Breast epithelium (tissue), 4 donors: Measurements from ENCODE around the gene MAP3K6. TPM values are rescaled to one million over a fixed set of nuclear protein-coding genes. Genes with fewer than 3 reads are reported as not detected.

Experiments used
- DNase-seq, 2 donors: peaks; one replicate each; pipeline ENCODE4 v3.0.0-alpha.2; 2019; ENCODE audit warnings: low spot score in 2 of 2
- H3K27ac ChIP-seq, 2 donors: fragments of 200-600 bp; sonication (generic) in 1 of 2; one replicate each; pipeline ENCODE4 v1.5.1; 2016 to 2019; ENCODE audit warnings: mild to moderate bottlenecking in 1 of 2
- H3K27me3 ChIP-seq, 2 donors: fragments of 200-600 bp; sonication (generic) in 1 of 2; one replicate each; pipeline versions ENCODE4 v1.5.1 to v1.6.0; 2017 to 2019; ENCODE audit warnings: control low read depth in 1 of 2, mild to moderate bottlenecking in 1 of 2
- H3K36me3 ChIP-seq: fragments of 200-600 bp; one replicate; pipeline ENCODE4 v1.5.1; 2019
- H3K4me1 ChIP-seq, 2 donors: fragments of 200-600 bp; sonication (generic); one replicate each; pipeline ENCODE4 v1.5.1; 2016 to 2019; ENCODE audit warnings: control low read depth in 1 of 2
- H3K4me3 ChIP-seq, 3 donors: fragments of 200-600 bp; sonication (generic); 1 replicate in 2 of 3; 2 replicates in 1 of 3; pipeline ENCODE4 v1.5.1; 2016 to 2019; ENCODE audit warnings: mild to moderate bottlenecking in 3 of 3, moderate library complexity in 2 of 3
- H3K9me3 ChIP-seq, 2 donors: fragments of 200-600 bp; sonication (generic) in 1 of 2; one replicate each; pipeline ENCODE4 v1.5.1; 2016 to 2019; ENCODE audit warnings: control low read depth in 1 of 2
- POLR2A ChIP-seq: fragments of 450-650 bp; IDR thresholded peaks from one replicate; pipeline ENCODE4 v1.6.1; 2016; ENCODE audit warnings: antibody characterized with exemption, mild to moderate bottlenecking, moderate library complexity
- POLR2AphosphoS5 ChIP-seq, 3 donors: sonication (generic); formaldehyde crosslinking; IDR thresholded peaks; one replicate each; pipeline ENCODE4 v1.6.1; 2017; ENCODE audit warnings: antibody characterized with exemption in 3 of 3
- intact Hi-C: fragments of 100-400 bp; cut with DNase I; formaldehyde crosslinking; loops from one replicate; pipeline ENCODE4 v1.15.1; 2023; ENCODE audit warnings: low total_unique reads
- total RNA-seq, 3 donors: library from RNA; depleted of rRNA; stranded (reverse); fragments of >200 nt; gene quantifications; one replicate each; pipeline ENCODE4 v1.1.0, GENCODE V29; 2016
- TF ChIP-seq, protein P1 (sequence below), 3 donors: fragments of 450-650 bp; IDR thresholded peaks; one replicate each; pipeline ENCODE4 v1.5.1; 2016 to 2017; ENCODE audit warnings: antibody characterized with exemption in 3 of 3, mild to moderate bottlenecking in 3 of 3, moderate library complexity in 3 of 3

The MAP3K6 gene
- total RNA-seq, 3 donors from 2014 or later: 29.4 to 67.5 (median 52.0) TPM

DNA sequence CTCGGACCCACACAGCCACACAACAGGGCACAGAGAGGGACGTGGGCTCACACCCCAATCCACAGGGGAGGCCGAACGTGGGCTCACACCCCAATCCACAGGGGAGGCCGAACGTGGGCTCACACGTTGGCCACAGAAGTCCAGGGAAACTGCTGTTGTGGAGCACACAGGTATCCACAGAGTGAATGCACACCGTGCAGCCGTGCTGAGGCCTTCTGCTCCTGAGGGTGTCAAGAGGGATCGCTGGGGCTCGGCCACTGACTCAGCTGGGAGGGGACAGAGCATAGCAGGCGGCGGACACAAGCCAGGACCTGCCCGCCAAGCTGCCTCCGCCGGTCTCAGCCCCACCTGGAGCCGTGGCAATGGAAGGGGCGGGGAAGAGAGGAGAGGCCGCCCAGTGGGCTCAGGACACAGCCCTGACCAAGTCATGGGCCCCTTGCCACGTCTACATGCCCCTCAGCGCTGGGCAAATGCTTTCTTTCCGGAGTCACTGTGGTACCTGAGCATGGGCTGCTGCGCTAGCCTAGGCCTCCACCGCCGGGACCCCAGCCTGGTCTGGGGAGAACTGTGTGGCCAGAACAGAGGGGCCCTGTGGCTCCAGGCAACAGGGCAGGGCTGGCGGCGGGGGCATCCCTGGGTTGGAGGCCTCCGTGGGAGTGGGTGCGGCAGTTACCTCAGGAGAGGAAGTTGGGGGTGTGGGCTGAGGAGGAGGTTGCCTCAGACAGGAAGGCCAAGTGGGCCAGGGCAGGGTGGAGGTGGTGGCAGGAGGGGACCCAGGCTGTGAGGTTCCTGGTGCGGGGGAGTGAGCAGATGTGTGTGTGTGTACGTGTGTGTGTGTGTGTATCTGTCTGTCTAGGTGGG lies 23.8 kb downstream of the MAP3K6 start:
- TF ChIP-seq POLR2A: no peak
- no peak for TF ChIP-seq POLR2AphosphoS5 (IDR thresholded peaks at IDR 0.05)
- TF ChIP-seq, protein P1, sequence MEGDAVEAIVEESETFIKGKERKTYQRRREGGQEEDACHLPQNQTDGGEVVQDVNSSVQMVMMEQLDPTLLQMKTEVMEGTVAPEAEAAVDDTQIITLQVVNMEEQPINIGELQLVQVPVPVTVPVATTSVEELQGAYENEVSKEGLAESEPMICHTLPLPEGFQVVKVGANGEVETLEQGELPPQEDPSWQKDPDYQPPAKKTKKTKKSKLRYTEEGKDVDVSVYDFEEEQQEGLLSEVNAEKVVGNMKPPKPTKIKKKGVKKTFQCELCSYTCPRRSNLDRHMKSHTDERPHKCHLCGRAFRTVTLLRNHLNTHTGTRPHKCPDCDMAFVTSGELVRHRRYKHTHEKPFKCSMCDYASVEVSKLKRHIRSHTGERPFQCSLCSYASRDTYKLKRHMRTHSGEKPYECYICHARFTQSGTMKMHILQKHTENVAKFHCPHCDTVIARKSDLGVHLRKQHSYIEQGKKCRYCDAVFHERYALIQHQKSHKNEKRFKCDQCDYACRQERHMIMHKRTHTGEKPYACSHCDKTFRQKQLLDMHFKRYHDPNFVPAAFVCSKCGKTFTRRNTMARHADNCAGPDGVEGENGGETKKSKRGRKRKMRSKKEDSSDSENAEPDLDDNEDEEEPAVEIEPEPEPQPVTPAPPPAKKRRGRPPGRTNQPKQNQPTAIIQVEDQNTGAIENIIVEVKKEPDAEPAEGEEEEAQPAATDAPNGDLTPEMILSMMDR (IDR thresholded peaks at IDR 0.05): no peak
- H3K36me3 ChIP-seq: no peaks in the 10 kb centered on the region
- peaks cover 3 to 4% of the 10 kb centered on the region in 2 donors for H3K4me1 ChIP-seq
- no peaks in the 10 kb centered on the region for H3K27me3 ChIP-seq
- intact Hi-C loops: no loop called here
- H3K27ac ChIP-seq: peak overlapping the region; percentile 87 to 89
- H3K4me3 ChIP-seq: peak overlapping the region in 2 of 3 donors; percentile 60 to 70
- DNase-seq: peak; percentile 61 to 79
- no peaks in the 10 kb centered on the region for H3K9me3 ChIP-seq

DNA sequence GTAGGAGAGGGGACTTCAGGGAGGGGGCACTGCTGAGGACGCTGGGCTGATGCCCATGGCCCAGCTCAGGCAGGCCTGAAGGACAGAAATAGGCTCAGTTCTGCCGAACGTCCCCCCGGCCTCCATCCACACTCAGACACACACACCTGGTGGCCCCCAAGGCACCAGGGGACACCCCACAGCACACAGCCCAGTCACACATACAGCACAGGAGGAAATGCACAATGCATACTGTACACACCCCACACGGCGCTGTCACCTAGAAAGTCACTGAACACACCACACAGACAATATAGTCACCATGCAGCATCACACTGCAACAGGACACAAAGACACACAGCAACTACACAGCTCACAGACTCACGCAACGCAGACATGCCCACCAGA lies 24.4 kb downstream of the MAP3K6 start:
- peaks cover 3 to 4% of the 10 kb centered on the region in 2 donors for H3K4me1 ChIP-seq
- peak overlapping the region in 2 of 3 donors; percentile 60 to 70 for H3K4me3 ChIP-seq
- no peaks in the 10 kb centered on the region for H3K36me3 ChIP-seq
- peak overlapping the region; percentile 87 to 89 for H3K27ac ChIP-seq
- H3K9me3 ChIP-seq: no peaks in the 10 kb centered on the region
- TF ChIP-seq POLR2A (no peak), POLR2AphosphoS5 (IDR thresholded peaks at IDR 0.05) (peak in 1 of 3 donors; percentile 4)
- DNase-seq: peak in 1 of 2 donors; percentile 38
- intact Hi-C loops: no loop called here
- no peaks in the 10 kb centered on the region for H3K27me3 ChIP-seq

DNA sequence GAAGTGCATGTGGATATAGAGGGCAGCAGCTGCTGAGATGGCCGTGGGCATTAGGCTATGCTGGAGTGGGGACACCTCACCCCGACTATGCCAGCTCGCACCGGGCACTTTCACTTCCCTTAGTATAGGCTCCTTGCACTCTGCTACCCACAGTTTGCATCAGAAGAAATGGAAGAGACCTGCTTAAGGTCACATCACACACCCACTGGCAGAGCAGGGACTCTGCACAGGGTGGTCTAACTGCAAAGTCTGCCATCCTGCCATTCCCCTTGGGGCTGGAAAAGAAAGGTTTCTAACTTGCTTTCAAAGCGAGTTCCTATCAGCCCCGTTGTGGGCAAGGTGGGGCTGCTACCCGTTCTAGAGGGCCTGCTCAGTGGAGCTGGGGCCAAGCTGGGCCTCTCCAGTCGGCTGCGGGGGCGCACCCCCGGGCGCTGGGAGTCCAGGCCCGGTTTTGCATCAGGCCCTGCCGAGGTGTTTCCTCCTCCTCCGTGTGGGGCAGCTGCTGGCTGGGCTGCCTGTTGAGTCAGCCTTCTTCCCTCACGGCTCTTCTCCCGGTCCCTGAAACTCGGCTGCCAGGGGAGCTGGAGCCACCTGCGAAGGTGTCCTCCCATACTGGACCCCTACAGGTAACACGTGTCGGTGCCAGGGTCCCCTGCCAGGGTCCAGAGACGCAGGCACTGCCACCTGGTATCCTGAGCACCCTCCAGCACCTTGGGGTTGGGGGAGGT lies 25.1 kb downstream of the MAP3K6 start, which contains the start of gene SYTL1:
Gene SYTL1, plus strand, starts transcription at position 498 of the 728 bp plus-strand sequence. CDS start 3,313 bp downstream, outside the sequence.
- Histone ChIP-seq H3K9me3 (no peaks in the 10 kb centered on the region), H3K27ac (peak within 1 kb of the TSS; percentile 87 to 89), H3K4me1 (peaks cover 3 to 4% of the 10 kb centered on the region in 2 donors), H3K27me3 (no peaks in the 10 kb centered on the region), H3K36me3 (no peaks in the 10 kb centered on the region), H3K4me3 (peak within 1 kb of the TSS in 2 of 3 donors; percentile 60 to 70)
- no peak for TF ChIP-seq POLR2AphosphoS5 (IDR thresholded peaks at IDR 0.05)
- TF ChIP-seq, protein P1 (IDR thresholded peaks at IDR 0.05): no peak
- no peak for TF ChIP-seq POLR2A
- DNase-seq: peak; percentile 64 to 70
- intact Hi-C loops: no loop called here

DNA sequence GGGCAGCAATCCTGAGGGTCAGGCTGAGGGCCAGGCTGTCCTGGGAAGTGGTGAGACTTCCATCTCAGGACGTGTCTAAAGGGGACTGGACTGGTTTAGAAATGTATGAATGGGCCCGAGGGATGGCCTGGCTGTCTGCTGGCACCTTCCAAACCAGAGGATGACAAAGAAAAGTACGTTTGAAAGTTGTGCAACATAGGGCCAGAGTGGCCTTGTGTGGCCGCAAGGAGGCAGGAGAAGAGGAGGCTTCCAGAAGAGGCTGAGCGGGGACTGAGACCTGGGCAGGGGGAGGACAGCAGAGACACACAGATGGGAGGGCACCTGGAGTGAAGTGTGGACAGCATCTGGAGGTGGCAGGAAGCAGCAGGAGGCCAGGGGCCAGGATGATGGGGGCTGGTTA lies 27.5 kb downstream of the MAP3K6 start:
- H3K27me3 ChIP-seq: no peaks in the 10 kb centered on the region
- TF ChIP-seq POLR2A: no peak
- TF ChIP-seq, protein P1 (IDR thresholded peaks at IDR 0.05): no peak
- TF ChIP-seq POLR2AphosphoS5 (IDR thresholded peaks at IDR 0.05): no peak
- no peak overlapping the region for H3K27ac ChIP-seq
- H3K9me3 ChIP-seq: no peaks in the 10 kb centered on the region
- peaks cover 3% of the 10 kb centered on the region for H3K36me3 ChIP-seq
- H3K4me3 ChIP-seq: no peak overlapping the region
- peaks cover 3 to 4% of the 10 kb centered on the region in 2 donors for H3K4me1 ChIP-seq
- DNase-seq: no peak
- intact Hi-C loops: loop anchor here (2.0 kb wide), 1 partner anchor 54 kb away; no protein-coding TSS in a partner anchor

DNA sequence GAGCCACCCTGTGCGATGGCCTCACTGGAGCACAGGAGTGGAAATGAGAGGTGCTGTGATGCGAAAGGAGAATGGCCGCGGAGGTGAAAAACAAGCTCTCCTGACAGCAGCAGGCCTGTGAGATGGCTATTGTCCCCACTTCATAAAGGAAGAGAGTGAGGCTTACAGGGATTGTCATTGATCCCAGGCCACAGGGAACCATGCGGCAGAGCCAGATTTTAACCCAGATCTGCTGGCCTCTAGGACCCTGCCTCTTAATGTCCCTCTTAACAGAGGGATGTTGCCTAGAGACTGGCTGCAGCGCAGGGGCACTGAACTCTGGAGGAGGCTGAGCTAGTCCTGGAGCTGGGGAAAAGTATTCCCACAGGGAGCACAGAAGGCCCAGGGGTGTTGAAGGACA lies 28.0 kb downstream of the MAP3K6 start:
- DNase-seq: no peak
- intact Hi-C loops: loop anchor here (2.0 kb wide), 1 partner anchor 54 kb away; no protein-coding TSS in a partner anchor
- H3K27me3 ChIP-seq: no peaks in the 10 kb centered on the region
- H3K9me3 ChIP-seq: no peaks in the 10 kb centered on the region
- TF ChIP-seq POLR2A (no peak), POLR2AphosphoS5 (IDR thresholded peaks at IDR 0.05) (no peak)
- TF ChIP-seq, protein P1 (IDR thresholded peaks at IDR 0.05): no peak
- H3K4me1 ChIP-seq: peaks cover 3 to 4% of the 10 kb centered on the region in 2 donors
- no peak overlapping the region for H3K4me3 ChIP-seq
- no peak overlapping the region for H3K27ac ChIP-seq
- H3K36me3 ChIP-seq: peaks cover 5% of the 10 kb centered on the region
